Sigmoid colon (tissue), 4 donors: ENCODE results near the gene ARHGEF1.

Experiments used
- EP300 ChIP-seq, 4 donors: sonication (generic); formaldehyde crosslinking; IDR thresholded peaks; one replicate each; pipeline ENCODE4 v1.6.1; 2017; ENCODE audit warnings: antibody characterized with exemption in 4 of 4
- POLR2A ChIP-seq, 2 donors: fragments of 450-650 bp; IDR thresholded peaks; one replicate each; pipeline ENCODE4 v1.6.1; 2016; ENCODE audit warnings: antibody characterized with exemption in 2 of 2, mild to moderate bottlenecking in 2 of 2, moderate library complexity in 2 of 2
- POLR2AphosphoS5 ChIP-seq, 4 donors: sonication (generic); formaldehyde crosslinking; IDR thresholded peaks; one replicate each; pipeline ENCODE4 v1.6.1; 2017; ENCODE audit warnings: antibody characterized with exemption in 4 of 4
- TF ChIP-seq, protein P1 (sequence below), 4 experiments: fragments of 450-650 bp in 3 of 4; fragments of 200-600 bp in 1 of 4; IDR thresholded peaks; one replicate each; pipeline ENCODE4 v1.5.1; 2016 to 2019; ENCODE audit warnings: antibody characterized with exemption in 4 of 4, mild to moderate bottlenecking in 3 of 4, moderate library complexity in 2 of 4

DNA sequence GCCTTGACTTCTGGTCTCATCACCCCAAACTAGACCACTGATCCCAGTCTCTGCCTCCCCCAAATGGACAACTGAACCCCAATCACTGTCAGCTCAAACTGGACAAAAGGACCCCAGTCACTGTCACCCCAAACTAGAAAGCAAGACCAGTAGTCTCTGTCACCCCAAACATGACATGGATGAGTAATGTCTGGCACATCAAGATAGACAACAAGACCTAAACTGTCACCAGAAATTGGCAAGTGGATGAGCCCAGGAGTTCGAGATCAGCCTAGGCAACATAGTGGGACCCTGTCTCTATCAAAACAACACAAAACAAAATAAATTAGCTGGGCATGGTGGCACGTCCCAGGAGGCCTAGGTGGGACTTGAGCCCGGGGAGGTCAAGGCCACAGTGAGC lies 64.1 kb downstream of the ARHGEF1 start:
- TF ChIP-seq, protein P1, sequence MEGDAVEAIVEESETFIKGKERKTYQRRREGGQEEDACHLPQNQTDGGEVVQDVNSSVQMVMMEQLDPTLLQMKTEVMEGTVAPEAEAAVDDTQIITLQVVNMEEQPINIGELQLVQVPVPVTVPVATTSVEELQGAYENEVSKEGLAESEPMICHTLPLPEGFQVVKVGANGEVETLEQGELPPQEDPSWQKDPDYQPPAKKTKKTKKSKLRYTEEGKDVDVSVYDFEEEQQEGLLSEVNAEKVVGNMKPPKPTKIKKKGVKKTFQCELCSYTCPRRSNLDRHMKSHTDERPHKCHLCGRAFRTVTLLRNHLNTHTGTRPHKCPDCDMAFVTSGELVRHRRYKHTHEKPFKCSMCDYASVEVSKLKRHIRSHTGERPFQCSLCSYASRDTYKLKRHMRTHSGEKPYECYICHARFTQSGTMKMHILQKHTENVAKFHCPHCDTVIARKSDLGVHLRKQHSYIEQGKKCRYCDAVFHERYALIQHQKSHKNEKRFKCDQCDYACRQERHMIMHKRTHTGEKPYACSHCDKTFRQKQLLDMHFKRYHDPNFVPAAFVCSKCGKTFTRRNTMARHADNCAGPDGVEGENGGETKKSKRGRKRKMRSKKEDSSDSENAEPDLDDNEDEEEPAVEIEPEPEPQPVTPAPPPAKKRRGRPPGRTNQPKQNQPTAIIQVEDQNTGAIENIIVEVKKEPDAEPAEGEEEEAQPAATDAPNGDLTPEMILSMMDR (IDR thresholded peaks at IDR 0.05) = no peak
- TF ChIP-seq POLR2A (IDR thresholded peaks at IDR 0.05) (no peak), EP300 (IDR thresholded peaks at IDR 0.05) (no peak), POLR2AphosphoS5 (IDR thresholded peaks at IDR 0.05) (no peak)
